H54 (cell line): Measurements from ENCODE around the gene LRPAP1.
"Not testable (repeated sequence)": the region's sequence is repeated elsewhere in the genome, so short reads cannot be mapped to it uniquely, and the experiment has no call there.

ENCODE experiments used
- DNase-seq: peaks from one replicate; pipeline ENCODE4 v3.0.0; 2011; ENCODE audit warnings: low spot score, mixed read lengths; ENCODE audit not compliant: insufficient read length
- FAIRE-seq: peaks from 3 replicates; lab custom pipeline; 2011; peaks lifted over from hg19 to GRCh38; lab: Jason Lieb, UNC
- POLR2A ChIP-seq: IDR thresholded peaks from 2 replicates; pipeline ENCODE4 v1.6.1; 2011; ENCODE audit warnings: low read depth, mild to moderate bottlenecking, low read length

Gene LRPAP1

GRCh38 chr4:3461515-3462291, 70.5 kb downstream of the LRPAP1 start:
- FAIRE-seq (no peak), DNase-seq (peak; percentile 77)
- TF ChIP-seq POLR2A: no peak

GRCh38 chr4:3460926-3461325, 71.3 kb downstream of the LRPAP1 start:
- no peak for DNase-seq
- no peak for FAIRE-seq
- TF ChIP-seq POLR2A: no peak

GRCh38 chr4:3459156-3459555, 73.1 kb downstream of the LRPAP1 start:
- not testable (repeated sequence) for DNase-seq, FAIRE-seq

GRCh38 chr4:3458371-3458770, 73.9 kb downstream of the LRPAP1 start:
- TF ChIP-seq POLR2A: no peak
- DNase-seq: no peak
- no peak for FAIRE-seq

GRCh38 chr4:3455596-3455995, 76.6 kb downstream of the LRPAP1 start:
- FAIRE-seq, DNase-seq: not testable (repeated sequence)
